ENCODE measurements around the gene P2RX4. TPM values are rescaled to one million over a fixed set of nuclear protein-coding genes. Genes with fewer than 3 reads are reported as not detected.
"Not testable (repeated sequence)": the region's sequence is repeated elsewhere in the genome, so short reads cannot be mapped to it uniquely, and the experiment has no call there.

The P2RX4 gene
- total RNA-seq, 6 donors from 2014 or later, result 62.7 to 98.5 (median 79.5) TPM

DNA sequence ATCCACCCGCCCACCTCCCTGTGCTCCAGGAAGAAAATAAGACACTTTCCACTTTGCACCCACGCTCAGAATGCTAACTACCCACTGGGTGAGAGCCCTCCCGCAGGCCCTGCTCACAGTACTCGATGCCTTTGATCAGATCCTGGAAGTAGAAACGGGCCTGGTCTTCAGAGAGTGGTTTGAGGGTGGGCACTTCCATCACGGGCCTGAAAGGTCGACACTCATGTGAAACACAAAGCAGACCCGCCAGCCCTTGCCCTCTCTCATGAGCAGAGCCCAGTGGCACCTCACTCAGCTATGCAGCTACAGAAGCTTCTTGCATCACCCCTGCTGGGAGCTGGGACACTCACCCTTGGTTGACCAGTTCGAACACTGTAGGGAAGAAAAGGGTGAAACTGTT, 45.5 kb downstream of the P2RX4 start:
- DNase-seq (no peak), ATAC-seq (ENCODE audit: low FRiP score in 2 of 2) (no peak)
- Histone ChIP-seq H3K27ac (no peak overlapping the region), H3K27me3 (no peaks in the 10 kb centered on the region), H3K4me1 (no peaks in the 10 kb centered on the region), H3K9me3 (no peaks in the 10 kb centered on the region), H3K4me3 (no peak overlapping the region), H3K36me3 (peaks cover 4 to 85% (median 61%) of the 10 kb centered on the region in 4 donors)
- no peak for TF ChIP-seq EP300 (IDR thresholded peaks at IDR 0.05)
- no peak for TF ChIP-seq POLR2AphosphoS5 (IDR thresholded peaks at IDR 0.05)
- TF ChIP-seq, protein P1, sequence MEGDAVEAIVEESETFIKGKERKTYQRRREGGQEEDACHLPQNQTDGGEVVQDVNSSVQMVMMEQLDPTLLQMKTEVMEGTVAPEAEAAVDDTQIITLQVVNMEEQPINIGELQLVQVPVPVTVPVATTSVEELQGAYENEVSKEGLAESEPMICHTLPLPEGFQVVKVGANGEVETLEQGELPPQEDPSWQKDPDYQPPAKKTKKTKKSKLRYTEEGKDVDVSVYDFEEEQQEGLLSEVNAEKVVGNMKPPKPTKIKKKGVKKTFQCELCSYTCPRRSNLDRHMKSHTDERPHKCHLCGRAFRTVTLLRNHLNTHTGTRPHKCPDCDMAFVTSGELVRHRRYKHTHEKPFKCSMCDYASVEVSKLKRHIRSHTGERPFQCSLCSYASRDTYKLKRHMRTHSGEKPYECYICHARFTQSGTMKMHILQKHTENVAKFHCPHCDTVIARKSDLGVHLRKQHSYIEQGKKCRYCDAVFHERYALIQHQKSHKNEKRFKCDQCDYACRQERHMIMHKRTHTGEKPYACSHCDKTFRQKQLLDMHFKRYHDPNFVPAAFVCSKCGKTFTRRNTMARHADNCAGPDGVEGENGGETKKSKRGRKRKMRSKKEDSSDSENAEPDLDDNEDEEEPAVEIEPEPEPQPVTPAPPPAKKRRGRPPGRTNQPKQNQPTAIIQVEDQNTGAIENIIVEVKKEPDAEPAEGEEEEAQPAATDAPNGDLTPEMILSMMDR (IDR thresholded peaks at IDR 0.05), result no peak
- TF ChIP-seq POLR2A (IDR thresholded peaks at IDR 0.05), result no peak
- WGBS, 2 donors, result 94 to 97% methylated on average over 9 of the region's 9 CpGs

DNA sequence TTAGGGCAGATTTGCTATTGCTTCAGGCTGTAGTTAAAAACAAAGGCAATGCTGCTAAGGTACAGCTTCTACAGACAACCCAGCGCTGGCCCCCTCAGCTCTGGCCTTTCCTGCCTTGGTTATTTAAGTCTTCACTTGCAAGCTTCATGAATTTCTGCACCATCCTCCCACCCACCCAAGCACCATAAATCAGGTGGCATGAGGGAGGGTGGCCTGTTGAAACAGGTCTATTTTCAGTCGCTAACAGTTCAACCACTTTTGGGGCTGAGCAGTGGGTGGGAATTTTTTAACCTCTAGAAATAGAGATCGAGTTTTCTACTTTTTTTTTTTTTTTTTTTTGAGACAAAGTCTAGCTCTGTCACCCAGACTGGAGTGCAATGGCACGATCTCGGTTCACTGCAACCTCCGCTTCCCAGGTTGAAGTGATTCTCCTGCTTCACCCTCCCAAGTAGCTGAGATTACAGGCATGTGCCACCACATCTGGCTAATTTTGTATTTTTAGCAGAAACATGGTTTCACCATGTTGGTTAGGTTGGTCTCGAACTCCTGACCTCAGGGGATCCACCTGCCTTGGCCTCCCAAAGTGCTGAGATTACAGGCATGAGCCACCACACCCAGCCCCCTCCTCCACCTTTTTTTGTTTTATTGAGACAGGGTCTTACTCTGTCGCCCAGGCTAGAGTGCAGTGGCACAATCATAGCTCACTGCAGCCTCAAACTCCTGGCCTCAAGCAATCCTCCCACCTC, 47.9 kb downstream of the P2RX4 start:
- H3K36me3 ChIP-seq, result peaks cover 0 to 88% (median 56%) of the 10 kb centered on the region in 4 donors
- not testable (repeated sequence) for H3K9me3 ChIP-seq; DNase-seq; H3K27me3 ChIP-seq; H3K4me3 ChIP-seq; H3K4me1 ChIP-seq; H3K27ac ChIP-seq; ATAC-seq (ENCODE audit: low FRiP score in 2 of 2)
- 91 to 93% methylated on average over 8 of the region's 8 CpGs for WGBS, 2 donors

DNA sequence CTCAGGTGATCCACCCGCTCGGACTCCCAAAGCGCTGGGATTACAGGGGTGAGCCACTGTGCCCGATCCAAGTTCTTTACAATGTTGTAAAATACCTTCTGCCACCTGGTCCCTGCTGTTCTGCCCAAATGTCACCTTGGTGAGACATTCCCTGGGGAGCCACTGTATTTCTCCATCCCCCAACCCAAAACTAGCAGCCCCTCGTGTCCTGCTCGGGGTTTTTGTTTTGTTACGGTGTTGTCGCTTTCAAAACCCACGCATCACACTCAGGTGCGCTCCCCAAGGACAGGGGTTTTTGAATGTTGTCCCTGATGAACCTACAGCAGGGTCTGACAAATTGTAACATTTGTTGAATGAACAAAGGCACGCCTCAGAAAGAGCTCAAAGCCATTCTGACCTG, 49.1 kb downstream of the P2RX4 start:
- DNase-seq (no peak), ATAC-seq (ENCODE audit: low FRiP score in 2 of 2) (no peak)
- no peaks in the 10 kb centered on the region for H3K9me3 ChIP-seq
- H3K27me3 ChIP-seq, result no peaks in the 10 kb centered on the region
- 97 to 99% methylated on average over 10 to 11 of the region's 11 CpGs for WGBS, 2 donors
- no peak for TF ChIP-seq POLR2A (IDR thresholded peaks at IDR 0.05)
- TF ChIP-seq EP300 (IDR thresholded peaks at IDR 0.05), result no peak
- no peak for TF ChIP-seq POLR2AphosphoS5 (IDR thresholded peaks at IDR 0.05)
- TF ChIP-seq, protein P1 (IDR thresholded peaks at IDR 0.05), result no peak
- H3K36me3 ChIP-seq, result peaks cover 4 to 88% (median 56%) of the 10 kb centered on the region in 4 donors
- no peaks in the 10 kb centered on the region for H3K4me1 ChIP-seq
- no peak overlapping the region for H3K27ac ChIP-seq
- H3K4me3 ChIP-seq, result no peak overlapping the region

DNA sequence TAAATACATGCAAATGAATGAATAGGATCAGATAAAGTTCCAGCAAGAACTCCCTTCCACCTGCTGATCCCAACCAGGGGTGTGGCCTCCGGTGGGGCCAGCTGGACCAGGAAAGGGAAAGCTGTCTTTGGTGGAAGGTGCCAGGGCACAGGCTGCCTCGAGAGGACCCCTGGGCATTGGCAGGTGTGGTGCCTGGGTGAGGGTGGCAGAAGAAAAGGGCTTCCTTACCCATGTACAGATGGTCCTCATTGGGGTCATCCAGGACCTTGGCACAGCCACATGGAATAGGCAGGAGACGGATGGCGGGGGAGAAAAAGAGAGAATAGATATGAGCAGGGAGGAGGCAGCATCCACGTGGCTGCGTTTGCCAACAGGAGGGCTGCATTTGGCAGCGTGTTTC, 50.2 kb downstream of the P2RX4 start:
- DNase-seq (no peak), ATAC-seq (ENCODE audit: low FRiP score in 2 of 2) (no peak)
- TF ChIP-seq POLR2A (IDR thresholded peaks at IDR 0.05) (no peak), EP300 (IDR thresholded peaks at IDR 0.05) (no peak), POLR2AphosphoS5 (IDR thresholded peaks at IDR 0.05) (no peak)
- TF ChIP-seq, protein P1 (IDR thresholded peaks at IDR 0.05), result no peak
- Histone ChIP-seq H3K4me1 (no peaks in the 10 kb centered on the region), H3K27ac (no peak overlapping the region), H3K9me3 (no peaks in the 10 kb centered on the region), H3K27me3 (no peaks in the 10 kb centered on the region), H3K36me3 (peaks cover 4 to 85% (median 53%) of the 10 kb centered on the region in 4 donors), H3K4me3 (no peak overlapping the region)
- 89 to 93% methylated on average over 7 of the region's 7 CpGs for WGBS, 2 donors

DNA sequence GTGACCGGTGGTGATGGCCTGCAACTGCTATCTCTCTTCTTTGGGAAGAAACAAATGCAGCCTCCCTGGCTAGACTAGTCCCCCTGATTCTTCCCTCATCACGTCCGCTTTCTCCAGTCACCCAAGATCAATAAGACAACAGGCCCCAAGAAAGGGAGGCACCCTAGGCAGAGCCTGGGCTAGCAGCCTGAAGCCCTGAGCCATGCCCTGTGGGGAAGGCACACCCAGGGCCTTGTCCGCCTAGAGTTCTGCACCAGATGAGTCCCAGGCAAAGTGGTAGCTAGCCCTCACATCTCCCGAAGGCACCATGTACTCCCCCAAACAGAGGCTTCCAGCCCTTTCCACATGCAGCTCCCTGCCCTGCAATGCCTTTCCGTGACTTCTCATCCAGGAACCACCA, 51.5 kb downstream of the P2RX4 start:
- Histone ChIP-seq H3K4me1 (no peaks in the 10 kb centered on the region), H3K27me3 (no peaks in the 10 kb centered on the region), H3K36me3 (peaks cover 4 to 86% (median 57%) of the 10 kb centered on the region in 4 donors), H3K4me3 (no peak overlapping the region), H3K27ac (no peak overlapping the region), H3K9me3 (no peaks in the 10 kb centered on the region)
- no peak for TF ChIP-seq POLR2AphosphoS5 (IDR thresholded peaks at IDR 0.05)
- ATAC-seq (ENCODE audit: low FRiP score in 2 of 2), result peak in 1 of 2 donors; percentile 52
- 90 to 95% methylated on average over 6 of the region's 6 CpGs for WGBS, 2 donors
- DNase-seq, result no peak

All from upper lobe of left lung (tissue), 6 donors.